ENCODE measurements around the gene HGS. TPM values are rescaled to one million over a fixed set of nuclear protein-coding genes. Genes with fewer than 3 reads are reported as not detected.
A peak's percentile ranks its signal among the peaks of the same experiment; 100 is the strongest.

The HGS gene
- total and polyA plus RNA-seq, 2 of the 13 experiments (the other 11 are each of a cell fraction or from before 2014, with no cell fraction given), result 73.3 to 78.1 TPM

DNA sequence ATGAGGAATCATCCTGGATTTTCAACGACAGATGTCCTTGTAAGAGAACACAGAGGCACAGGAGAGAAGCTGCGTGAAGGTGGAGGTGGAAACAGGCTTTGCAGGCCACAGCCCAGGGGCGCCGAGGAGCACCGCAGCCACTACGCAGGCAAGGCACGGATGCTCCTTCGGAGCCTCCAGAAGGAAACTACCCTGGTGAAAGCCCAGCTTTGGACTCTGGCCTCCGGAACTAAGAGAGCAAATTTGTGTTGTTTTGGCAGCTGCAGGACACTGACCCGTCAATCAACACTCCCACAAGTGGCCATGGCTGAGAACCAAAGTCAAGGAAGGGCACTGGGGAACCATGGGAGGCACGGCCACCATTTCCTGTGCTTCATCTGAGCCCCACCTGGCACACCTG lies 3.7 kb upstream of the HGS start (continued):
- TF ChIP-seq HDAC2 (CRISPR knock-in tag; IDR thresholded peaks at IDR 0.05) (0 out of 2 replicates have a peak, but pooled peaks have one; percentile 19), ZNF605 (CRISPR knock-in tag; IDR thresholded peaks at IDR 0.05) (0 out of 2 replicates have a peak, but pooled peaks have one; percentile 33), CREB1 (IDR thresholded peaks at IDR 0.05) (no peak), CREB1 (CRISPR knock-in tag; IDR thresholded peaks at IDR 0.05) (no peak), RFX3 (CRISPR knock-in tag; IDR thresholded peaks at IDR 0.05) (no peak), MEIS2 (CRISPR knock-in tag; IDR thresholded peaks at IDR 0.05) (peak; percentile 76), YY1 (IDR thresholded peaks at IDR 0.05; ENCODE audit: insufficient read depth, insufficient replicate concordance, low read depth, low read length) (peak; percentile 33), TFAP4 (IDR thresholded peaks at IDR 0.05; ENCODE audit: borderline replicate concordance, low read depth) (peak; percentile 27; the same call in 1 of the 2 replicates), HNF4A (CRISPR knock-in tag; IDR thresholded peaks at IDR 0.05) (peak; percentile 76), SP5 (CRISPR knock-in tag; IDR thresholded peaks at IDR 0.05; ENCODE audit: borderline replicate concordance, low read depth) (no peak), FOXO1 (CRISPR knock-in tag; IDR thresholded peaks at IDR 0.05) (peak; percentile 18; the same call in 1 of the 2 replicates), PHF20 (CRISPR knock-in tag; IDR thresholded peaks at IDR 0.05) (peak; percentile 51; the same call in 1 of the 2 replicates), ZNF563 (CRISPR knock-in tag; IDR thresholded peaks at IDR 0.05) (0 out of 2 replicates have a peak, but pooled peaks have one; percentile 24), FOXP1 (IDR thresholded peaks at IDR 0.05) (no peak), FOXP1 (CRISPR knock-in tag; IDR thresholded peaks at IDR 0.05) (0 out of 2 replicates have a peak, but pooled peaks have one; percentile 33), POLR2A (IDR thresholded peaks at IDR 0.05; ENCODE audit: insufficient read depth in 1 of 2, low read depth in 2 of 2, low read length in 2 of 2) (0 out of 4 replicates have a peak, but pooled peaks of 1 of the 2 experiments have one; percentile 22), ZNF451 (CRISPR knock-in tag; IDR thresholded peaks at IDR 0.05) (no peak), SAP130 (CRISPR knock-in tag; IDR thresholded peaks at IDR 0.05; ENCODE audit: low read depth) (0 out of 2 replicates have a peak, but pooled peaks have one; percentile 28), PAXIP1 (CRISPR knock-in tag; conservative IDR thresholded peaks at IDR 0.05) (peak; percentile 67)
- TF ChIP-seq, protein P1, sequence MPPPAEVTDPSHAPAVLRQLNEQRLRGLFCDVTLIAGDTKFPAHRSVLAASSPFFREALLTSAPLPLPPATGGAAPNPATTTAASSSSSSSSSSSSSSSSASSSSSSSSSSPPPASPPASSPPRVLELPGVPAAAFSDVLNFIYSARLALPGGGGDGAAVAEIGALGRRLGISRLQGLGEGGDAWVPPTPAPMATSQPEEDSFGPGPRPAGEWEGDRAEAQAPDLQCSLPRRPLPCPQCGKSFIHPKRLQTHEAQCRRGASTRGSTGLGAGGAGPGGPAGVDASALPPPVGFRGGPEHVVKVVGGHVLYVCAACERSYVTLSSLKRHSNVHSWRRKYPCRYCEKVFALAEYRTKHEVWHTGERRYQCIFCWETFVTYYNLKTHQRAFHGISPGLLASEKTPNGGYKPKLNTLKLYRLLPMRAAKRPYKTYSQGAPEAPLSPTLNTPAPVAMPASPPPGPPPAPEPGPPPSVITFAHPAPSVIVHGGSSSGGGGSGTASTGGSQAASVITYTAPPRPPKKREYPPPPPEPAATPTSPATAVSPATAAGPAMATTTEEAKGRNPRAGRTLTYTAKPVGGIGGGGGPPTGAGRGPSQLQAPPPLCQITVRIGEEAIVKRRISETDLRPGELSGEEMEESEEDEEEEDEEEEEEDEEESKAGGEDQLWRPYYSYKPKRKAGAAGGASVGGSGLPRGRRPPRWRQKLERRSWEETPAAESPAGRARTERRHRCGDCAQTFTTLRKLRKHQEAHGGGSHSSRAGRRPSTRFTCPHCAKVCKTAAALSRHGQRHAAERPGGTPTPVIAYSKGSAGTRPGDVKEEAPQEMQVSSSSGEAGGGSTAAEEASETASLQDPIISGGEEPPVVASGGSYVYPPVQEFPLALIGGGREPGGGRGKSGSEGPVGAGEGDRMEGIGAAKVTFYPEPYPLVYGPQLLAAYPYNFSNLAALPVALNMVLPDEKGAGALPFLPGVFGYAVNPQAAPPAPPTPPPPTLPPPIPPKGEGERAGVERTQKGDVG (CRISPR knock-in tag; IDR thresholded peaks at IDR 0.05; ENCODE audit: borderline replicate concordance), result peak; percentile 70; the same call in 1 of the 2 replicates
- TF ChIP-seq, protein P2, sequence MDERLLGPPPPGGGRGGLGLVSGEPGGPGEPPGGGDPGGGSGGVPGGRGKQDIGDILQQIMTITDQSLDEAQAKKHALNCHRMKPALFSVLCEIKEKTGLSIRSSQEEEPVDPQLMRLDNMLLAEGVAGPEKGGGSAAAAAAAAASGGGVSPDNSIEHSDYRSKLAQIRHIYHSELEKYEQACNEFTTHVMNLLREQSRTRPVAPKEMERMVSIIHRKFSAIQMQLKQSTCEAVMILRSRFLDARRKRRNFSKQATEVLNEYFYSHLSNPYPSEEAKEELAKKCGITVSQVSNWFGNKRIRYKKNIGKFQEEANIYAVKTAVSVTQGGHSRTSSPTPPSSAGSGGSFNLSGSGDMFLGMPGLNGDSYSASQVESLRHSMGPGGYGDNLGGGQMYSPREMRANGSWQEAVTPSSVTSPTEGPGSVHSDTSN (CRISPR knock-in tag; IDR thresholded peaks at IDR 0.05), result peak; percentile 80
- TF ChIP-seq, protein P3, sequence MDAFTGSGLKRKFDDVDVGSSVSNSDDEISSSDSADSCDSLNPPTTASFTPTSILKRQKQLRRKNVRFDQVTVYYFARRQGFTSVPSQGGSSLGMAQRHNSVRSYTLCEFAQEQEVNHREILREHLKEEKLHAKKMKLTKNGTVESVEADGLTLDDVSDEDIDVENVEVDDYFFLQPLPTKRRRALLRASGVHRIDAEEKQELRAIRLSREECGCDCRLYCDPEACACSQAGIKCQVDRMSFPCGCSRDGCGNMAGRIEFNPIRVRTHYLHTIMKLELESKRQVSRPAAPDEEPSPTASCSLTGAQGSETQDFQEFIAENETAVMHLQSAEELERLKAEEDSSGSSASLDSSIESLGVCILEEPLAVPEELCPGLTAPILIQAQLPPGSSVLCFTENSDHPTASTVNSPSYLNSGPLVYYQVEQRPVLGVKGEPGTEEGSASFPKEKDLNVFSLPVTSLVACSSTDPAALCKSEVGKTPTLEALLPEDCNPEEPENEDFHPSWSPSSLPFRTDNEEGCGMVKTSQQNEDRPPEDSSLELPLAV (CRISPR knock-in tag; conservative IDR thresholded peaks at IDR 0.05; ENCODE audit: low read depth), result no peak
